ENCODE data around the gene SCO1.

Gene SCO1

GRCh38 chr17:10652984-10653659, 44.2 kb downstream of the SCO1 start:
- no peak for FAIRE-seq

GRCh38 chr17:10651927-10652326, 45.4 kb downstream of the SCO1 start:
- FAIRE-seq, result no peak

GRCh38 chr17:10649602-10650001, 47.7 kb downstream of the SCO1 start:
- no peak for FAIRE-seq

- FAIRE-seq, result no peak
Observed at GRCh38 chr17:10648956-10649355, 48.4 kb downstream of the SCO1 start.

- FAIRE-seq, result no peak
Observed at GRCh38 chr17:10648381-10648780, 49.0 kb downstream of the SCO1 start.

- no peak for FAIRE-seq
Observed at GRCh38 chr17:10646392-10646990, 50.8 kb downstream of the SCO1 start.

GRCh38 chr17:10640475-10640874, 56.9 kb downstream of the SCO1 start:
- FAIRE-seq, result no peak

- no peak for FAIRE-seq
Observed at GRCh38 chr17:10638151-10638550, 59.2 kb downstream of the SCO1 start.

GRCh38 chr17:10635290-10635689, 62.0 kb downstream of the SCO1 start:
- no peak for FAIRE-seq

GRCh38 chr17:10633738-10634379, 63.5 kb downstream of the SCO1 start:
- no peak for FAIRE-seq

- no peak for FAIRE-seq
Observed at GRCh38 chr17:10631701-10632100, 65.6 kb downstream of the SCO1 start.

- FAIRE-seq, result no peak
Observed at GRCh38 chr17:10631048-10631700, 66.2 kb downstream of the SCO1 start.

- FAIRE-seq, result no peak
Observed at GRCh38 chr17:10629706-10630105, 67.6 kb downstream of the SCO1 start.

- no peak for FAIRE-seq
Observed at GRCh38 chr17:10628756-10629155, 68.6 kb downstream of the SCO1 start.

- FAIRE-seq, result no peak
Observed at GRCh38 chr17:10626390-10626789, 70.9 kb downstream of the SCO1 start.

- no peak for FAIRE-seq
Observed at GRCh38 chr17:10624969-10625368, 72.4 kb downstream of the SCO1 start.

GRCh38 chr17:10623737-10624338, 73.5 kb downstream of the SCO1 start:
- no peak for FAIRE-seq

- FAIRE-seq, result no peak
Observed at GRCh38 chr17:10622617-10623485, 74.5 kb downstream of the SCO1 start.

Measured in A204.1 (cell line).